Activated T-cell treated with anti-CD3 and anti-CD28 coated beads, Interleukin-2, amount 50 U/mL, for 72 hours (primary cell): ENCODE measurements around the gene KRT9. TPM values are rescaled to one million over a fixed set of nuclear protein-coding genes. Genes with fewer than 3 reads are reported as not detected.
A peak's percentile ranks its signal among the peaks of the same experiment; 100 is the strongest.
"Not testable (repeated sequence)": the region's sequence is repeated elsewhere in the genome, so short reads cannot be mapped to it uniquely, and the experiment has no call there.

Experiments used
- ATAC-seq, 2 donors: fragments of 150-1000 bp; cut with Tn5 transposase; replicated peaks in 1 of 2; 2 replicates each; pipeline ENCODE4 v1.10.0; 2021; ENCODE audit warnings: moderate library complexity in 2 of 2, mild to moderate bottlenecking in 1 of 2
- DNase-seq, 2 donors: peaks; one replicate each; pipeline ENCODE4 v3.0.0; 2021 to 2022; ENCODE audit warnings: mixed read lengths in 1 of 2
- H3K27ac Mint-ChIP-seq: one replicate; pipeline ENCODE4 v1.8.0; 2022; ENCODE audit warnings: mild to moderate bottlenecking, moderate library complexity, mixed read lengths
- H3K27me3 Mint-ChIP-seq: one replicate; pipeline ENCODE4 v1.8.0; 2022; ENCODE audit warnings: low read depth, mixed read lengths
- H3K36me3 Mint-ChIP-seq, 2 donors: one replicate each; pipeline ENCODE4 v1.8.0; 2022; ENCODE audit warnings: mixed read lengths in 2 of 2, mild to moderate bottlenecking in 1 of 2; ENCODE audit not compliant: insufficient read depth in 2 of 2
- H3K4me1 Mint-ChIP-seq: one replicate; pipeline ENCODE4 v1.8.0; 2022; ENCODE audit warnings: low read depth, mixed read lengths
- H3K4me3 Mint-ChIP-seq, 2 donors: one replicate each; pipeline ENCODE4 v1.8.0; 2022; ENCODE audit warnings: mild to moderate bottlenecking in 2 of 2, mixed read lengths in 2 of 2, moderate library complexity in 2 of 2
- H3K9me3 Mint-ChIP-seq, 2 donors: one replicate each; pipeline ENCODE4 v1.8.0; 2022; ENCODE audit warnings: mixed read lengths in 2 of 2
- total RNA-seq, 2 donors: library from RNA; stranded (reverse); gene quantifications; one replicate each; pipeline ENCODE4 v1.2.3, GENCODE V29; 2022

KRT9 gene
- total RNA-seq, 2 donors from 2014 or later: not detected

DNA sequence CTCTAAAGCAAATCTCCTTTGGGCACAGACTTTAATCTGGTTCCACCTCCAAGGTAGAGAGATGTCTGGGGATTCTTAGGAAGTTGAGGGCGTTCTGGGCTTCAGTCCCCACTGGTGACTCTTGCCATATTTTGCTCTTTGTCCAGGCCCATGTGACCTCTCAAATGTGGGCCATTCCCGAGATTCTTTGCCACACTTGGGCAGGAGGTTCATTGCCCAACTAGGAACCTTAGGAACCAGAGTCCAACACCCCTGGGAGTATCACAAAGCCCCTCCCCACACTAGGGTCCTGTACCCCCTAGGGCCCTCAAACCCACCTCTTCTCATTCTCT lies 8.4 kb upstream of the KRT9 start:
- peaks cover 46% of the 10 kb centered on the region for H3K27me3 Mint-ChIP-seq
- H3K4me1 Mint-ChIP-seq: no peaks in the 10 kb centered on the region
- no peaks in the 10 kb centered on the region for H3K36me3 Mint-ChIP-seq
- H3K27ac Mint-ChIP-seq: no peak overlapping the region
- ATAC-seq (no peak), DNase-seq (no peak)
- H3K9me3 Mint-ChIP-seq: no peaks in the 10 kb centered on the region
- H3K4me3 Mint-ChIP-seq: no peak overlapping the region

DNA sequence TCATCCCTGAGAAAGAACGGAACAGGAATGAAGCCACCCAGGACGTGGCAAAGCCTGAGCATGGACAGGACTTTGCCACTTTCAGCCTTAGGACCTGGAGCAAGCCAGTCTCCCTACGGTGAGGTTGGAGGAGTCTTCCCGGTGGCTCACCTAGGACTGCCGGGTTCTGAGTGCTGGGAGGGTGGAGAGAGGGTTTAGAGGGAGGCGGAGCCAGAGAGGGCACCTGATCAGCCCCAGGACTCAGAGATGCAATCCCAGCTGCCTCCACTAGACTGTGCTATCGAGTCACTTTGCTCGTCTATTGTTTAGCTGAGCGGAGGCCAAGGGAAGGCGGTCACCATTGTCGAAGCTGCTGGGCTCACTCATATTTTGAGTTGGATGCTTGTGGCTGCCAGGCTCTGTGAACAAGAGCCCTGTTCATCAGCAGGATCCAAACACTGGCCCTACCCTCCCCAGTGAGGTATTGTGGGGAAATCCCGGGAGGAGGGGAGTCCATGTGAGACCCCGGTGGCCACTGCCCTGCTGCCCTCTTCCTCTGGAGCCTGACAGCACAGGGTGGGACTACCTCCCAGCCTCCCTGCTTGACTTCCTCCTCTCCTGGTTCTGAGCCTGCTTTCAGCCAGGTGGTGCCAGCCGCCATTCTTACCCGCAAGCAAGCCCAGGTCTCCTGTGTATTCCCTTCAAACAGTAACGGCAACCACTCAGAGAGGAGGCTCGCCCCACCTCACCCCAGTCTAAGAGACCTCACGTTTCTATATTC lies 7.8 kb upstream of the KRT9 start:
- ATAC-seq (peak; percentile 90 to 91), DNase-seq (peak; percentile 81 to 82)
- no peak overlapping the region for H3K4me3 Mint-ChIP-seq
- no peak overlapping the region for H3K27ac Mint-ChIP-seq
- H3K4me1 Mint-ChIP-seq: no peaks in the 10 kb centered on the region
- peaks cover 46% of the 10 kb centered on the region for H3K27me3 Mint-ChIP-seq
- H3K9me3 Mint-ChIP-seq: no peaks in the 10 kb centered on the region
- no peaks in the 10 kb centered on the region for H3K36me3 Mint-ChIP-seq

DNA sequence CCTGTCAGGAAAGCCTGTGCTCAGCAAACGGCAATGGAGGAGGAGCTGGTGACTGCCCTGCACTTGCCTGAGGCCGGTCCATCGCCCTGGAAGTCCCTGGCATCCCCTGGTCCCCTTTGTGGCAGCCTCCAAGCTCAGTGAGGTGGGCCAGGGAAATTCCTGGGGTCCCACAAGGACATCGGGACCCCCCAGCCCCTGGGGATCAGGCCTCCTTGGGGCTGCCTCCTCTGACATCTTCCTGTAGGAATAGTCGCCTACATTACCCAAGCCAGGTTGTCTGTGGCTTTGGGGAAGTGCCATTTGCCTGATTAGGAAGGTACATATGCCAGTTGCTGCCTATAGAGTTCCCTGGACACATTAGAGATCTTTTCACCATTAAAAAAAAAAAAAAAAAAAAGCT lies 7.1 kb upstream of the KRT9 start:
- DNase-seq: no peak
- H3K36me3 Mint-ChIP-seq: no peaks in the 10 kb centered on the region
- H3K4me1 Mint-ChIP-seq: no peaks in the 10 kb centered on the region
- no peak for ATAC-seq
- H3K9me3 Mint-ChIP-seq: no peaks in the 10 kb centered on the region
- peaks cover 46% of the 10 kb centered on the region for H3K27me3 Mint-ChIP-seq
- no peak overlapping the region for H3K27ac Mint-ChIP-seq
- H3K4me3 Mint-ChIP-seq: no peak overlapping the region

DNA sequence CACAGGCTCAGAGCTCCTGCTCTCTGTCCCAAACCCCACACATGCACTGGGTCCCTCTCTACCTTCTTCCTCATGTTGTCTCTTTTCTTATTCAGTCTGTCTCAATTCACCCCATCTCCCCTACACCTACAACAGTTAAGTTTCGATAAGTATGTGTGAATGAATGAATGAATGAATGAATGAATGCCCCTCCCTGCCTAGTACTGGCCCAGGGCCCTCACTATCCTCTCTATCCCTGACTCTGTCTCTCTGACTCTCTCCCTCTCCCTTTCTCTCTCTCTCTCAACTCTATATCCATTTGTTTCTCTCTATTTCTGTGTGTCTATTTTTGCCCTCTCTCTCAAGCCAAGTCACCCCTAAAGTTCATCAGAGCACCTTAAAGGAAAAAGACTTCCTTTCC lies 6.7 kb upstream of the KRT9 start:
- no peaks in the 10 kb centered on the region for H3K4me1 Mint-ChIP-seq
- H3K27ac Mint-ChIP-seq: no peak overlapping the region

DNA sequence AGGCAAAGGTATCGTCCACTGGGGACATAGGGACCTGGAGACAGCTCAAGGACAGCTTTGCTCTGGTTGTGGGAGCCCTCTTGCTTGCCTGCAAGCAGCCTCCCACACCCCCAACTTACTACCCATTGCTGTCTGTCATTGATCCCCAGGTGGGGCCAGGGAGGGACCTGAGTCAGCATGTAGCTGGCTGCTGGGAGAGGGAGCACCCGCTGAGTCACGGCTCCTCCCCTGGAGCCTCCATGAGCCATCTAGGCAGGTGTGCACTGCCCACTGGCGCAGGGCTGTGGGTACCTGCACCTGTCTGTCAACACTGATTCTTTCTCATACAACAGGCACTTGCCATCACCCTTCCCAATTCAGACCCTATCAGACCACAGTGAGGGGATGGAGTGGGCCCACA lies 4.9 kb upstream of the KRT9 start:
- H3K4me1 Mint-ChIP-seq, H3K9me3 Mint-ChIP-seq, ATAC-seq, H3K4me3 Mint-ChIP-seq, DNase-seq, H3K36me3 Mint-ChIP-seq, H3K27ac Mint-ChIP-seq: not testable (repeated sequence)
- H3K27me3 Mint-ChIP-seq: peaks cover 55% of the 10 kb centered on the region

More for the DNA sequence above, 6.7 kb upstream of the KRT9 start:
- no peak overlapping the region for H3K4me3 Mint-ChIP-seq
- no peaks in the 10 kb centered on the region for H3K36me3 Mint-ChIP-seq
- ATAC-seq (no peak), DNase-seq (no peak)
- H3K27me3 Mint-ChIP-seq: peaks cover 49% of the 10 kb centered on the region
- no peaks in the 10 kb centered on the region for H3K9me3 Mint-ChIP-seq

DNA sequence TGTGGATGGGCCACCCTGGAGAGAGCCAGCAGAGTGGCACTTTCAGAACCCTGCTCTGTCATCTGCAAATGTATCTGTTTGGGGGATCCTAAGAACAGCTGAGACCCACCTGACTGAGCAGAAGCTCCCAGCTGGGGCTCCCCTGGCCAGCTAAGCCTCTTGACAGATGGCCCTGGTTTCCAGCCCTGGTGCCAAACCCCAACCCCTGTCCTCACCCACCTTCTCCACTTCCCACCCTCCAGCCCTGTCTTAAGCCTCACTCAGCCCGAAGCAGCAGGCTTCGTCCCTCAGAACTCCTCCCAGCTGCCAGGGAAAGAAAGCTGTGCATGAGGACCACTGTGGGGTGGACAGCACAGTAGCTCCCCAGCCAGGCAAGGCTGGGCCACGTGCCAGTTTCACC lies 3.5 kb upstream of the KRT9 start:
- H3K27me3 Mint-ChIP-seq: peaks cover 58% of the 10 kb centered on the region
- H3K36me3 Mint-ChIP-seq: no peaks in the 10 kb centered on the region
- H3K4me3 Mint-ChIP-seq: no peak overlapping the region
- H3K4me1 Mint-ChIP-seq: no peaks in the 10 kb centered on the region
- DNase-seq (no peak), ATAC-seq (no peak)
- no peak overlapping the region for H3K27ac Mint-ChIP-seq
- no peaks in the 10 kb centered on the region for H3K9me3 Mint-ChIP-seq

DNA sequence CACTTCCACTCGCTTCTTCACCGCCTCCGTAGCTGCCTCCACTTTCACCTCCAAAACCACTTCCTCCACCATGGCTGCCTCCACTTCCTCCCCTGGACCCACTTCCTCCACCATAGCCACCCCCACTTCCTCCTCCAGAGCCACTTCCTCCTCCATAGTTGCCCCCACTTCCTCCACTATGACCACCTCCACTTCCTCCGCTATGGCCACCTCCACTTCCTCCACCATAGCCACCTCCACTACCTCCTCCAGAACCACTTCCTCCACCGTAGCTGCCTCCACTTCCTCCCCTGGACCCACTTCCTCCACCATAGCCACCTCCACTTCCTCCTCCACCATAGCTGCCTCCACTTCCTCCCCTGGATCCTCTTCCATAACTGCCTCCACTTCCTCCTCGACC lies 4.5 kb downstream of the KRT9 start:
- Mint-ChIP-seq H3K4me3 (no peak overlapping the region), H3K27ac (no peak overlapping the region), H3K27me3 (peaks cover 38% of the 10 kb centered on the region), H3K36me3 (no peaks in the 10 kb centered on the region), H3K9me3 (peaks cover 1 to 6% of the 10 kb centered on the region in 2 donors), H3K4me1 (peaks cover 19% of the 10 kb centered on the region)
- ATAC-seq: no peak
- no peak for DNase-seq

DNA sequence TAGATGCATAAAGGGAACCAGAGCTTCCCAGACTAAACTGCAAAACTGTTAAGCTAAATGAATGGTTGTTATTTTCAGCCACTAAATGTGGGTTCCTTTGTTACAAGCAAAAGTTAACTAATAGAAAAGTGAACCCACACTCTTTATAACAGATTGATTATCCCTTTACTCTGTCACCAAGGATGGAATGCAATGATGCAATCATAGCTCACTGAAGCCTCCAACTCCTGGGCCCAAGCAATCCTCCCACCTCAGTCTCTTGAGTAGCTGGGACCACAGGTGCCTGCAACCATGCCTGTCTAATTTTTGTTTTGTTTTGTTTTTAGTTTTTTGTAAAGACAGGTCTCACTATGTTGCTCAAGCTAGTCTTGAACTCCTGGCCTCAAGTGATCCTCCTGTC lies 6.5 kb downstream of the KRT9 start:
- H3K27ac Mint-ChIP-seq: no peak overlapping the region
- DNase-seq (no peak), ATAC-seq (no peak)
- H3K4me3 Mint-ChIP-seq: no peak overlapping the region
- no peaks in the 10 kb centered on the region for H3K36me3 Mint-ChIP-seq
- H3K9me3 Mint-ChIP-seq: peaks cover 1 to 6% of the 10 kb centered on the region in 2 donors
- peaks cover 19% of the 10 kb centered on the region for H3K4me1 Mint-ChIP-seq
- peaks cover 27% of the 10 kb centered on the region for H3K27me3 Mint-ChIP-seq

DNA sequence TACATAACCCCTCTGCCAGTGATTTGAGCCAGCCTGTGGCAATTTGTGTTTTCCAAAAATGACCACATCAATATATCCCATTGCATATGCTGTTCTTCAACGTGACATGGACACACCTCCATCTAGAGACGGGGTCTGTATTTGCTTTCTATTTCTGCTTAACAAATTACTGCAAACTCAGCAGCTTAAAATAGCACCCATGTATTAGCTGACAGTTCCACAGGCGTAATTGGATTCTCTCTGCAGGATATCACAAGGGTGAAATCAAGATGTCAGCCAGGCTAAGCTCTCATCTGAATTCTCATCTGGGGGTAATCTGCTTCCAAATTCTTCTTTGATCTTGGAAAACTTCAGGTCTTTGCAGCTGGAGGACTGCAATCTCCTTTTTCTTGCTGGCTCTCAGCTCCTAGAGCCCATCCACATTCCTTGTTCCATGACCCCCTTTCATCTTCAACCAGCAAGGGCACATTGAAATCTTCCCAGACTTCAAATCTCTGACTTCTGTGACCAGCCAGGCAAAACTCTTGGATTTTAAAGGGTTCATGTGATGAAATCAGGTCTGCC lies 8.2 kb downstream of the KRT9 start:
- ATAC-seq: no peak

DNA sequence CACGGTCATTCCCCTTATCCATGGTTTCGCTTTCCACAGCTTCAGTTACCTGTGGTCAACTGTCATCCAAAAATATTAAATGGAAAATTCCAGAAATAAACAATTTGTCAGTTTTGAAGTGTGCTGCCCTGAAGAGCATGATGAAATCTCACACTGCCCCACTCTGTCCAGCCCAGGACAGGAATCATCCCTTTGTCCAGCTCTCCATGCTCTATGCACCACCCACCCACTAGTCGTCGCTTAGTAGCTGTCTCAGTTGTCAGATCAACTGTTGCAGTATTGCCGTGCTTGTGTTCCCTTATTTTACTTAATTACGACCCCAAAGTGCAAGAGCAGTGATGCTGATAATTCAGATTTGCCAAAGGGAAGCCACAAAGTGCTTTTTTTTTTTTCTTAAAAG lies 10.3 kb downstream of the KRT9 start:
- no peak for ATAC-seq
- Mint-ChIP-seq H3K4me3 (no peak overlapping the region), H3K9me3 (no peaks in the 10 kb centered on the region), H3K4me1 (peaks cover 5% of the 10 kb centered on the region), H3K27ac (no peak overlapping the region), H3K27me3 (peaks cover 44% of the 10 kb centered on the region), H3K36me3 (no peaks in the 10 kb centered on the region)
- no peak for DNase-seq

More for the DNA sequence above, 8.2 kb downstream of the KRT9 start:
- no peaks in the 10 kb centered on the region for H3K36me3 Mint-ChIP-seq
- H3K9me3 Mint-ChIP-seq: peaks cover 1 to 6% of the 10 kb centered on the region in 2 donors
- no peak overlapping the region for H3K27ac Mint-ChIP-seq
- peaks cover 27% of the 10 kb centered on the region for H3K27me3 Mint-ChIP-seq
- H3K4me3 Mint-ChIP-seq: no peak overlapping the region
- H3K4me1 Mint-ChIP-seq: peaks cover 19% of the 10 kb centered on the region
- no peak for DNase-seq

DNA sequence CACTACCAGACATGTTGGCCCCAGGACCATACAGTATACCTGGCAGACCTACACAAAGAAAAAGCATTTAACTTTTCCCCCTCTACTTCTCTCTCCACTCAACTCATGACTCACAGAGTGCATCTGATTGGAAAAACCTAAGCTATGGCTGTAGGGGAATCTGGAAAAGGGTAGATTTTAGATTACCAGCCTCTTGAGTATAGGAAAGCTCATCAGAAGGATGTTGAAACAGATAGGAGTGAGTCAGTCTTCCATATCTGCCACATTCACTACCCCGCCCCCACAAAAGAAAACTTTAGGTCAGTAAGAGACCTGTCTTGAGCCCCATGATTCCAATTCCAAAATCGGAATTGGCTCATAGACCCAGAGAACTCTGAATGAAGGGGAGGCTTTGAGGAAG lies 12.3 kb downstream of the KRT9 start:
- no peaks in the 10 kb centered on the region for H3K9me3 Mint-ChIP-seq
- H3K27me3 Mint-ChIP-seq: peaks cover 52% of the 10 kb centered on the region
- H3K4me1 Mint-ChIP-seq: no peaks in the 10 kb centered on the region
- DNase-seq: no peak
- no peak for ATAC-seq
- no peak overlapping the region for H3K4me3 Mint-ChIP-seq
- no peak overlapping the region for H3K27ac Mint-ChIP-seq
- H3K36me3 Mint-ChIP-seq: no peaks in the 10 kb centered on the region

DNA sequence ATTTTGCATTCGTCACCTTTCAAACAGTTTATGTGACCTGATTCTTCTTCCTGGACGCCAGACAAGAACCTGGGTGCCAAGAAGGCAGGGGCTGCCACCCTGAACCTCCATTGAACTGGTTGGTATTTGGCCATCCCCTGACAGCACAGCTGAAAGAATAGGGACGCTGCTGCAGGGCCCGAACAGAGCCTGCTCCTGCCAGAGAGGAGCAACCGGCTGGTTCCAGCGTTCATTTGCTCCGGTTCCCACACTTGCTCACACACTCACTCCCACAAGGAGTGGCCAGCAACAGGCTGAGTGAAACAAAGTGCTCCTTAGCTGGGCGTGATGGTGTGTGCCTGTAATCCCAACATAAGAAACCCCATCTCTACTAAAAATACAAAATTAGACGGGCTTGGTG lies 14.9 kb downstream of the KRT9 start:
- Mint-ChIP-seq H3K4me3 (no peak overlapping the region), H3K36me3 (no peaks in the 10 kb centered on the region), H3K27me3 (peaks cover 64% of the 10 kb centered on the region), H3K9me3 (no peaks in the 10 kb centered on the region), H3K27ac (no peak overlapping the region), H3K4me1 (peaks cover 10% of the 10 kb centered on the region)
- ATAC-seq (no peak), DNase-seq (no peak)

DNA sequence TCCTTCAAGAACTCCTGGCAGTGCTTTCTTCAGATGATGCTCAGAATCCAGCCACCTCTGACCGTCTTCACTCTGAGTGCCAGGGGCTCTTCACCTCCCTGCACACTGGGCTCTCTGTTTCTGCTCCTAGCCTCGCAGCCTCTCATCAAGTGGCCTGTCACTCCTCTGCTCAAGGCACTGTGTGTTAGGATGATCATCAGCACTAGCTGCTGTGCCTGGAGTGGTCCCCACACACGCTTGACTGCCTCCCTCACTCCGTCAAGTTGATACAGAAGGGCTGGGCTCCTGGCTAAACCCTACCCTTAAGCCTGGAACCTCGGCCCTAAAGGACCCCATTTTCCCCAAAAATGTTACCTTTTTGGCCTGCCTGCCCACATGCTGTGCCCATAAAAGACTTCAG lies 15.6 kb downstream of the KRT9 start:
- H3K27me3 Mint-ChIP-seq: peaks cover 70% of the 10 kb centered on the region
- H3K4me1 Mint-ChIP-seq: peaks cover 10% of the 10 kb centered on the region
- H3K4me3 Mint-ChIP-seq: no peak overlapping the region
- no peaks in the 10 kb centered on the region for H3K9me3 Mint-ChIP-seq
- ATAC-seq (no peak), DNase-seq (no peak)
- no peaks in the 10 kb centered on the region for H3K36me3 Mint-ChIP-seq
- no peak overlapping the region for H3K27ac Mint-ChIP-seq
